ENCODE results near the gene CPT1A. TPM values are rescaled to one million over a fixed set of nuclear protein-coding genes. Genes with fewer than 3 reads are reported as not detected.

The CPT1A gene
- total and polyA plus RNA-seq, 10 of the 15 experiments (the other 5 are each of a cell fraction or from before 2014, with no cell fraction given): 1.1 to 17.5 (median 6.0) TPM

GRCh38 chr11:68766786-68767185, 74.9 kb downstream of the CPT1A start:
- POLR2A ChIA-PET: no interaction called here

More at GRCh38 chr11:68766786-68767185, 74.9 kb downstream of the CPT1A start:
- SMC1A ChIA-PET (ENCODE audit: uncharacterized antibody, unreplicated experiment): no interaction called here
- TF ChIP-seq SKIL (IDR thresholded peaks at IDR 0.05; ENCODE audit: low read depth, poor library complexity, severe bottlenecking) (no peak), IRF3 (IDR thresholded peaks at IDR 0.05) (no peak), MEF2B (IDR thresholded peaks at IDR 0.05; ENCODE audit: partially characterized antibody, poor library complexity, severe bottlenecking) (no peak), PAX8 (IDR thresholded peaks at IDR 0.05) (no peak), EGR1 (IDR thresholded peaks at IDR 0.05; ENCODE audit: borderline replicate concordance in 1 of 2, low read depth in 2 of 2, low read length in 2 of 2) (no peak), POU2F2 (IDR thresholded peaks at IDR 0.05; ENCODE audit: borderline replicate concordance, low read depth, low read length) (no peak), IKZF2 (IDR thresholded peaks at IDR 0.05) (no peak), YBX1 (IDR thresholded peaks at IDR 0.05) (no peak), TAF1 (IDR thresholded peaks at IDR 0.05; ENCODE audit: borderline replicate concordance, low read depth, low read length) (no peak), KLF5 (IDR thresholded peaks at IDR 0.05; ENCODE audit: partially characterized antibody) (no peak), IRF4 (IDR thresholded peaks at IDR 0.05; ENCODE audit: low read depth, low read length) (no peak), BCL11A (IDR thresholded peaks at IDR 0.05; ENCODE audit: low read depth, low read length) (no peak)
- H3K27ac ChIP-seq (ENCODE audit: control insufficient read depth, insufficient read depth): no peak overlapping the region
- ATAC-seq: no peak
- H3K79me2 ChIP-seq (ENCODE audit: control insufficient read depth, insufficient read depth, low read length): no peaks in the 10 kb centered on the region
- peaks cover 5% of the 10 kb centered on the region; the same call in 1 of the 2 replicates for H3K4me1 ChIP-seq (ENCODE audit: control insufficient read depth, insufficient read depth, low read length)
- intact Hi-C loops (cut with micrococcal nuclease; ENCODE audit: unreplicated experiment) (no loop called here), in situ Hi-C loops (cut with MboI) (no loop called here)
- H4K20me1 ChIP-seq (ENCODE audit: control insufficient read depth, insufficient read depth): no peaks in the 10 kb centered on the region
- no peak overlapping the region for H2AFZ ChIP-seq (ENCODE audit: control insufficient read depth, low read depth, low read length)
- no peak overlapping the region for H3K9ac ChIP-seq (ENCODE audit: control insufficient read depth, insufficient read depth, low read length)
- no peak for FAIRE-seq
- WGBS (ENCODE audit: insufficient coverage, insufficient replicate concordance, low lambda C conversion rate, missing lambda C conversion rate): 91% methylated on average over 8 of the region's 8 CpGs
- DNase-seq (ENCODE audit: low read depth, low spot score): no peak
- CTCF ChIA-PET: no interaction called here
- no peaks in the 10 kb centered on the region for H3K9me3 ChIP-seq (replicated peaks; ENCODE audit: control insufficient read depth, insufficient read depth, low read length)
- H3K4me3 ChIP-seq: no peak overlapping the region
- BruUV-seq (replicated peaks): no TSS peak
- RAD21 ChIA-PET (ENCODE audit: unreplicated experiment): no interaction called here
- H3K4me2 ChIP-seq (ENCODE audit: control insufficient read depth, insufficient read depth): no peak overlapping the region
- H3K27me3 ChIP-seq (replicated peaks in 1 of 2; ENCODE audit: control insufficient read depth in 2 of 2, insufficient read depth in 2 of 2, low read length in 1 of 2): no peaks in the 10 kb centered on the region
- no peaks in the 10 kb centered on the region for H3K36me3 ChIP-seq (ENCODE audit: control insufficient read depth in 2 of 2, insufficient read depth in 2 of 2, low read length in 1 of 2)
